ENCODE data around the gene MRC2.
"Not testable (repeated sequence)": the region's sequence is repeated elsewhere in the genome, so short reads cannot be mapped to it uniquely, and the experiment has no call there.

Gene MRC2

DNA sequence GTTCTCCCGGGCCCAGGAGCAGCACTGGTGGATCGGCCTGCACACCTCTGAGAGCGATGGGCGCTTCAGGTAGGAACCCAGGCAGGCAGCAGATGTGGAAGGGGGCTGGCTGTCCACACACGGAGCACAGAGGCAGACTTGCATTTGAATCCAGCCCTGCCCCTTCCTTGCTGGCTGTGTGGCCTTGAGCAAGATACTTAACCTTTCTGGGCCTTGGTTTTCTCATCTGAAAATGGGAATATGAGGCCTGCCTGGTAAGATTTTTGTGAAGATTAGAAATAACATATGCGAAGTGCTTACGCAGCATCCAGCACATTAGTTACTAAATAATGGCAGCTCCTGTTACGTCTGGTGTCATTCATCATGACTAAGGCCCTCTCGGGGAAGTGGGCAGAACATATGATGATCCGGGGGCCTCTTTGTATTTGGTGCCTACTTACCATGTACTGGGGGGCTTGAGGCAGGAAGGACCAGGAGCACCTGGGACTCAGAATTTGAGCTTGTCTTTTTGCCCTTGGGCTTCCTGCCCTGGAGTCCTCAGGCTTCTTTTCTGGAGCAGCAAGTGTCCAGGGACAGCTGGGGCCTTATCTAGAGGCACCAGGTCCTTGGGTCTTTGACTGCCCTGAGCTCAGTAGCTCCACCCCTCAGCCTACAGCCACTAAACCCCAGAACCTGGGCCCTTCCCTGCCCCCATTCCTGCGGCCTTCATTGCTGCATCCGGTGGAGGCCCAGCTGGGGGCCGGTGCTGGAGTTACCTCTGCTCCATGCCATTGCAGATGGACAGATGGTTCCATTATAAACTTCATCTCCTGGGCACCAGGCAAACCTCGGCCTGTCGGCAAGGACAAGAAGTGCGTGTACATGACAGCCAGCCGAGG is 53.8 kb downstream of the MRC2 start:
- no peak for DNase-seq

DNA sequence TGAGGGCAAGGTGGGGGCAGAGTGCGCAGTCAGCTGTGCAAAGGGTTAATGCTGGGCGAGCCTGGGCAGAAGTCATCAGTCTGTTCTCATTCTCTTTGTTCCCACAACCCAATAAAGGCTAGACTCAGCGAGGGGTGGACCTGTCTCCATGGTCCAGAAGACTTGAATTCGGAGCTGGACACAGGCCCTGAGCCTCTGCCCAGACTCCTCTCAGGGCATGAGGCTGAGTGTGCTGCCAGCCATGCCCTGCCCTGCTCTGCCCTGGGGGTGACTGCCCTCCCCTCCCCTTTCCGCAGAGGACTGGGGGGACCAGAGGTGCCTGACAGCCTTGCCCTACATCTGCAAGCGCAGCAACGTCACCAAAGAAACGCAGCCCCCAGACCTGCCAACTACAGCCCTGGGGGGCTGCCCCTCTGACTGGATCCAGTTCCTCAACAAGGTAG is 54.5 kb downstream of the MRC2 start:
- no peak for DNase-seq

DNA sequence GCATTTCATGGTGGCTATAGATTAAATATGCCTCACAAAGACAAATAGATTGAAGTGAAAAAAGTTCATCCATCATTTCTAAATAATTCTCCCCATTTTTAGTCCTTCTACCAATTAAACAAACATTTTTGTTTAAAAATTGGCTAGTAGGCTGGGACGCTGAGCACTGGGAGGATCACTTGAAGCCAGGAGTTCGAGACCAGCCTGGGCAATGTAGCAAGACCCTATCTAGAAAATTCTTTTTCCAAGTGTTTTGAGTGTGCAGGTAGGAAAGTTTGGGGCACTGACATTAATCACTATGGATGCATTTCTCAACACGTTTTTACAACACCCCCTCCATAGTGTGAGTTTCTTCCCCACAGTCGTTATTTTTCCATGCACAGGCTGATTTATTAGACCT is 56.7 kb downstream of the MRC2 start:
- DNase-seq = no peak

DNA sequence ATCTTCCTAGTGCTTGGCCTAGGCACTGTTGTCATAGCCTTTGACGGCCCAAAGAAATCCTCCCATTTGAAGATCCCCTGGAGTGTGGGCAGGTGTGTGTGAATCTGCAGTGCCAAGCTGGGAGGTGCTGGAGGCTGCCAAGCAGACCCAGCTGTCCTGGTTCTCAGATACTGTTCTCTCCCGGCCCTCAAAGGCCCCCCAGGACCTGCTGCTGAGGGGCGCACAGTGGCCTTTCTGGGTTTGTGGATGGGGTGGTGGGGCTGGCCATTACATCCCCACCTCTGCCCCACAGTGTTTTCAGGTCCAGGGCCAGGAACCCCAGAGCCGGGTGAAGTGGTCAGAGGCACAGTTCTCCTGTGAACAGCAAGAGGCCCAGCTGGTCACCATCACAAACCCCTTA is 60.5 kb downstream of the MRC2 start:
- no peak for DNase-seq

DNA sequence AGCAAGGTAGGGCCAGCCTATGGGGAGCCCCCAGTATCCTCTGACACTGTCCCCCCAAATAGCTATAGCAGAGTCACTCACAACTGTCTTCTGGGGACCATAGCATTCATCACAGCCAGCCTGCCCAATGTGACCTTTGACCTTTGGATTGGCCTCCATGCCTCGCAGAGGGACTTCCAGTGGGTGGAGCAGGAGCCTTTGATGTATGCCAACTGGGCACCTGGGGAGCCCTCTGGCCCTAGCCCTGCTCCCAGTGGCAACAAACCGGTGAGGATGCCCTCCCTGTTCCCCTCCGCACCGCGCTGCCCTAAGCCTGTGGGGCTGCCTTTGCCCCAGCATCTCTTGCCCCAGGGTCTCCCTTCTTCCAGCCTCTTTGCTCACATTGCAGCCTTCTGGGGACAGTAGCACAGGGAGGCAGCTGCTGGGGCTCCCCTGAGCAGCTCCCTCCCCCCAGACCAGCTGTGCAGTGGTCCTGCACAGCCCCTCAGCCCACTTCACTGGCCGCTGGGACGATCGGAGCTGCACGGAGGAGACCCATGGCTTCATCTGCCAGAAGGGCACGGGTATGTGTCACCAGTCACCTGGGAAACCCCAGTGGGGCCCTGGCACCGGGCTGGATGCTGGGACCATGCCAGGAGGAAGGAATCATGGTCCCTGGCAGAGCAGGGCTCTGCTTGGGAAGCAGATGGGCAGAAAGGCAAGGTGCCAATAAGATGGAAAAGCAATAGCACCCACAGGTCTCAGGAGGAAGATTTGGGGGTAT is 61.1 kb downstream of the MRC2 start:
- DNase-seq = no peak

DNA sequence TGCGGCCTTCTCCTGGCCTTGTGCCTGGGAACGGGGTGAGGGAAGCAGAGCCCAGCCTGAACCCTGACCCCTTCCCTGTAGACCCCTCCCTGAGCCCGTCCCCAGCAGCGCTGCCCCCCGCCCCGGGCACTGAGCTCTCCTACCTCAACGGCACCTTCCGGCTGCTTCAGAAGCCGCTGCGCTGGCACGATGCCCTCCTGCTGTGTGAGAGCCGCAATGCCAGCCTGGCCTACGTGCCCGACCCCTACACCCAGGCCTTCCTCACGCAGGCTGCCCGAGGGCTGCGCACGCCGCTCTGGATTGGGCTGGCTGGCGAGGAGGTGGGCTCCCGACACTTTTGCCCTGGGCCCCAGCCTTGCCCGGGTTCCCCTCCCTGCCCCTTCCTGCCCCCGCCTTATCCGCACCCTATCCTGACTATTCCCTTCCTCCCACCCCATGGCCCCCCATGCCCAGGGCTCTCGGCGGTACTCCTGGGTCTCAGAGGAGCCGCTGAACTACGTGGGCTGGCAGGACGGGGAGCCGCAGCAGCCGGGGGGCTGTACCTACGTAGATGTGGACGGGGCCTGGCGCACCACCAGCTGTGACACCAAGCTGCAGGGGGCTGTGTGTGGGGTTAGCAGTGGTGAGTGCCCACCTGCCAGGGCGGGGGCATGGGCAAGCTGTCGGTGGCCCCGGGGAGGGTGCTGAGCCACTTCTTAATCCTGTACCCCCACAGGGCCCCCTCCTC is 62.1 kb downstream of the MRC2 start:
- DNase-seq = no peak

DNA sequence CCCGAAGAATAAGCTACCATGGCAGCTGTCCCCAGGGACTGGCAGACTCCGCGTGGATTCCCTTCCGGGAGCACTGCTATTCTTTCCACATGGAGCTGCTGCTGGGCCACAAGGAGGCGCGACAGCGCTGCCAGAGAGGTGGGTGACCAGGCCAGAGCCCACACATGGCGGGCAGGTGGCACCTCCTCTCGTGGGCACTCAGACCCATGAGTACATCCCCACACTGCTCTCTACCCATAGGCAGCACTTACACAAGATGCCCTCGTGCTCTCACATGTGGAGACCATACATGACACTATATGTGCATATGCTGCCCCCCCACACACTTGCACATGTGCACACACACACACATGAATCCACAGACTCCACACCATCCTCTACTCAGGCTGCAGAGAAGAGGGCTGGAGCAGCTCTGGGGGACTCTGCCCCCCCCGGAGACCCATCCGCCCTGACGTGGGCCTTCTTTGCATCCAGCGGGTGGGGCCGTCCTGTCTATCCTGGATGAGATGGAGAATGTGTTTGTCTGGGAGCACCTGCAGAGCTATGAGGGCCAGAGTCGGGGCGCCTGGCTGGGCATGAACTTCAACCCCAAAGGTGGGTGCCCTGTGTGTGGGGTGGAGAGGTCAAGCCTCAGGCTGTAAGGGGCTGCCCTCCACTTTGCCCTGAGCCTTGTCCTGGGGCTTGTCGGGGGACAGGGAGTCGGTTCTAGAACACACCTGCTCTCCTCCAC is 62.9 kb downstream of the MRC2 start:
- DNase-seq = no peak

DNA sequence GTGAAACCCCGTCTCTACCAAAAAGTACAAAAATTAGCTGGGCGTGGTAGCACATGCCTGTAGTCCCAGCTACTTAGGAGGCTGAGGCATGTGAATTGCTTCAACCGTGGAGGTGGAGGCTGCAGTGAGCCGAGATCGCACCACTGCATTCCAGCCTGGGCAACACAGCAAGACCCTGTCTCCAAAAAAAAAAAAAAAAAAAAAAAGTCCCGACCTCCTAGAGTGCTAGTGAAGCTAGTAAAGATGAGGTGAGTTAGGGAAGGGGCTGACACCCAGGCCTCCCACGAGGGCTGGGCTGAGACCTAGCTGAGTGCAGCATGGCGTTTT is 64.1 kb downstream of the MRC2 start:
- not testable (repeated sequence) for DNase-seq

DNA sequence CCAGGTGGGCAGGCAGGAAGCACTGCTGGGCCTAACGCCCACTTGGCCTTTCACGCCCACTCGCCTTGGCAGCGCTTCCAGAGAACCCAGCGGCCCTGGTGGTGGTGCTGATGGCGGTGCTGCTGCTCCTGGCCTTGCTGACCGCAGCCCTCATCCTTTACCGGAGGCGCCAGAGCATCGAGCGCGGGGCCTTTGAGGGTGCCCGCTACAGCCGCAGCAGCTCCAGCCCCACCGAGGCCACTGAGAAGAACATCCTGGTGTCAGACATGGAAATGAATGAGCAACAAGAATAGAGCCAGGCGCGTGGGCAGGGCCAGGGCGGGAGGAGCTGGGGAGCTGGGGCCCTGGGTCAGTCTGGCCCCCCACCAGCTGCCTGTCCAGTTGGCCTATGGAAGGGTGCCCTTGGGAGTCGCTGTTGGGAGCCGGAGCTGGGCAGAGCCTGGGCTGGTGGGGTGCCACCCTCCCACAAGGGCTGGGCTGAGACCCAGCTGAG is 64.7 kb downstream of the MRC2 start:
- DNase-seq = no peak

DNA sequence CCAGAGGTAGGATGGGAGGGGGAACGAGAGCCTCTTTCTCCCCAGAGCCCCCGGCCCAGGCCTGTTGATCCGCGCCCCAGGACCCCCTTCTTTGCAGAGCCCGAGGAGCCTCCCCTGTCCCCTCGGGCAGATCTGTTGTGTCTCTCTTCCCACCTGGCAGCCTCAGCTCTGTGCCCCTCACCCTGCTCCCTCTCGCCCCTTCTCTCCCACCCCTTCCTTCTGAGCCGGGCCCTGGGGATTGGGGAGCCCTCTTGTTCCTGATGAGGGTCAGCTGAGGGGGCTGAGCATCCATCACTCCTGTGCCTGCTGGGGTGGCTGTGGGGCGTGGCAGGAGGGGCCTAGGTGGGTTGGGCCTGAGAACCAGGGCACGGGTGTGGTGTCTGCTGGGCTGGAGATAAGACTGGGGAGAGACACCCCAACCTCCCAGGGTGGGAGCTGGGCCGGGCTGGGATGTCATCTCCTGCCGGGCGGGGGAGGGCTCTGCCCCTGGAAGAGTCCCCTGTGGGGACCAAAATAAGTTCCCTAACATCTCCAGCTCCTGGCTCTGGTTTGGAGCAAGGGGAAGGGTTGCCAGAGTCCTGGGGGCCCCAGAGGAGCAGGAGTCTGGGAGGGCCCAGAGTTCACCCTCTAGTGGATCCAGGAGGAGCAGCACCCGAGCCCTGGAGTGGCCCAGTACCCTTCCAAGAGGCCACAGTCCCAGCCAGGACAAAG is 65.4 kb downstream of the MRC2 start:
- no peak for DNase-seq

DNA sequence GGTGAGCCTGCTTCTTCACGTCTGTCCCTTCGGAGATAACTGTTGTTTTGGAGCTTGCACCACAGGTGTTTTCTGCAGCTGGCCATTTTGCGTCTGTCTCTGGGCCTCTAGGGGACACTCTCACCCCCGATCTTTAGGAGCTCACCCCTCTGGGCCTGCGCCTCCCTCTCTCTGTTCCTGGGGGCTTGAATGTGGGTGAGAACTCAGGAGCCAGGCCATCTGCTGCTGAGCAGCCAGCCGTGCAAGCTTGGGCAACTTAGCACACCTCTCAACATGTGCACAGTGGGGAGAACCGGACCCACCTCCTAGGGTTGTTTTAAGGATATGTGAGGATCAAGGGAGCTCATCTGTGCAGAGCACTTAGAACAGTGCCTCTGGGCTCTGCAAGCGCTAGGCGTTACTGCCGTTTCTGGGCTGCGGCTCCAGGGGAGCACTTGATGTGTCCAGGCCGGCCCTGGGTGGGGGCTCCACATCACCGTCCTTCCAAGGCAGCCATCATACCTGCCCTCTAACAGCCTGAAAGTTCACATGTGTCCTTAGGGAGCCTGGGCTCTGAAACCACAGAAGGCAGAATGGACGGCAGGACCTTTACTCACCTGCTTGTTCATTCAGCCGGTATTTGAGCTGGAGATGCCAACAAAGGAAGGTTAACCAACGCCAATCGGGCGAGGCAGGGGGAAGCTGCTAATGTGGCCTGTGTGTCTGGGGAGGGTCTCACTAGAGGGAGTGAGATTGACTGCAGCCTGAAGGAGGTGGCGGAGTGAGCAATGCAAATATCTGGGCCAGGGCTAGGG is 66.3 kb downstream of the MRC2 start:
- DNase-seq = no peak

DNA sequence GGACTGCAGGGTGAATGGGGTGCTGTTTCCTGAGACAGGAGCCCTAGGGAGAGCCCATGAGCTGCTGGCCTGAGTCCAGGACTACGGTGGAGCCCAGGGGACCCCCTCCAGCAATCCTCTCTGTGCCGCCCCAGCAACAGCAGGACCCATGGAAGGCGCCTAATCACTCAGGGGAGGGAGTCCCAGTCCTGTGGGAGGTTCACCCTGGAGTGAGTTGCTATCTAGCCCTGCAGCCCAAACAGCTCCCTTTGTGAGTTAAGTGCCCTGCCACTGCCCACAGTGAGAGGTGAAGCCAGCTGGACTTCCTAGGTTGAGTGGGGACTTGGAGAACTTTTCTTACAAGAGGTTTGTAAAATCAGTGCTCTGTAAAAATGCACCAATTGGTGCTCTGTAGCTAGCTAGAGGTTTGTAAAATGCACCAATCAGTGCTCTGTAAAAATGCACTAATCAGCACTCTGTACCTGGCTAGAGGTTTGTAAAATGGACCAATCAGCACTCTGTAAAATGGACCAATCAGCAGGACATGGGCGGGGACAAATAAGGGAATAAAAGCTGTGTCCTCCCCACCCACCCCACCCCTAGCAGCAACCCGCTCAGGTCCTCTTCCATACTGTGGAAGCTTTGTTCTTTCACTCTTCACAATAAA is 67.7 kb downstream of the MRC2 start:
- DNase-seq = not testable (repeated sequence)

DNA sequence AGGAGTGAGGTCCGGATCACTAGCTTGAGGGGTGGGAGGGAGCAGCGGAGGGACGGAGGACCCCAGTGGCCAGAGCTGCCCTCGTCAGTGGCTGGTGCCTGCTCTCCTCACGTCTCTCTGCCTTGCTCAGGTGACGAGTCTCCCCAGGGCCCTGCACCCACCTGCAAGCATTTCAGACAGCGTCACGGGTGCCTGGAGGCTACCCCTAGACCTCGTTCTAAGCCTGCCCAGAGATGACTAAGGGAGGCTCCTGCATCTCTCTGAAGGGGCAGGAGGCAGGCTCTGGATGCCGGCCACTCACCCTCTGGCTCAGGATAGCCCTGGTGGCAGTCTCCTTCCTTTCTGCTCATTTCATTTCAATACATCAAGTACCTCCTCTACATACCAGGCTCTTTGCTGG is 68.8 kb downstream of the MRC2 start:
- no peak for DNase-seq

DNA sequence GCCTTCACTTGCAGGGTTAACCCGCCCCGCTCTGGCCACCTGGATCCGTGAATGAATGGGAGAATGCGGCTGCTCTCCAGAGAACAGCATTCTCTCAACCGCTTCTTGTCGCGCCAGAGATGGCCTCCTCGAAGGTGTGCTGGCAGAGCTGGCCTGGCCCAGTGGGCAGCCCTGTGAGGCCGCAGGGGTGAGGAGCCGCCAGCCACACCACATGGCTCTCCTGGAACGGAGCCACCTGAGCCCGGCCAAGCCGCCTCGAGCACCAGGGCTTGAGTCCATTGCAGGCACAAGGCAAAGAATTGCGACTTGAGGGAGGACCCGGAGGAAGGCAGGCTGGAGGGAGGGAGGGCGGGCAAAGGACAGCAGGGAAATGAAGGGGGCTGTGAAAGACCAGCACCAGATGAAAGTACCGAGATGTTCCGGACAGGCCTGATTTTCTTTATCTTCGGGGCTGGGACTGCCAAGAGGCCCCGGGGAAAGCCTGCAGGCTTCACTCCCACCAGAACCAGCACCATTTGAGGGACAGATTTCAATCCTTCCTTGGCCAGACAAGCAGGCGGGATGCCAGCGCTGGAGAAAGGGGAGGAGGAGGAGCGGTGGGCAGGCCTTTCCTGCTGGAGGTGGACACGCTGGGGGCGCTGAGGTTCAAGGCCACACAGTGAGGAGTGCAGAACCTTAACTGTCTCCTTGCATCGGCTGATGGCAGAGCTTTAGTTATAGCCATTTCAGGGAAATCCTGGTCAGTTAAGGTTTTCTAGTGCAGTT is 69.4 kb downstream of the MRC2 start:
- DNase-seq = no peak

DNA sequence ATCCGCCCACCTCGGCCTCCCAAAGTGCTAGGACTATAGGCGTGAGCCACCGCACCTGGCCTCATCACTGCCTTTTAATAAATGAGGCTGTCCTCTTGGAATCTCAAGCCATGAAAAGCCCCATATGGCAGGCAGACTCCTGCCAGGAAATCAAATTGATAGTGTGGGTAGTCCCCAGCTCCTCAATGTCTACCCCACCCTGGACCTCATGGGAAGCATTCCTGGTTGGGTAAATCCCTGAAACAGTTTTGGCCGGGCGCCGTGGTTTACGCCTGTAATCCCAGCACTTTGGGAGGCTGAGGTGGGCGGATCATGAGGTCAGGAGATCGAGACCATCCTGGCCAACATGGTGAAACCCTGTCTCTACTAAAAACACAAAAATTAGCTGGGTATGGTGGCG is 71.0 kb downstream of the MRC2 start:
- not testable (repeated sequence) for DNase-seq

DNA sequence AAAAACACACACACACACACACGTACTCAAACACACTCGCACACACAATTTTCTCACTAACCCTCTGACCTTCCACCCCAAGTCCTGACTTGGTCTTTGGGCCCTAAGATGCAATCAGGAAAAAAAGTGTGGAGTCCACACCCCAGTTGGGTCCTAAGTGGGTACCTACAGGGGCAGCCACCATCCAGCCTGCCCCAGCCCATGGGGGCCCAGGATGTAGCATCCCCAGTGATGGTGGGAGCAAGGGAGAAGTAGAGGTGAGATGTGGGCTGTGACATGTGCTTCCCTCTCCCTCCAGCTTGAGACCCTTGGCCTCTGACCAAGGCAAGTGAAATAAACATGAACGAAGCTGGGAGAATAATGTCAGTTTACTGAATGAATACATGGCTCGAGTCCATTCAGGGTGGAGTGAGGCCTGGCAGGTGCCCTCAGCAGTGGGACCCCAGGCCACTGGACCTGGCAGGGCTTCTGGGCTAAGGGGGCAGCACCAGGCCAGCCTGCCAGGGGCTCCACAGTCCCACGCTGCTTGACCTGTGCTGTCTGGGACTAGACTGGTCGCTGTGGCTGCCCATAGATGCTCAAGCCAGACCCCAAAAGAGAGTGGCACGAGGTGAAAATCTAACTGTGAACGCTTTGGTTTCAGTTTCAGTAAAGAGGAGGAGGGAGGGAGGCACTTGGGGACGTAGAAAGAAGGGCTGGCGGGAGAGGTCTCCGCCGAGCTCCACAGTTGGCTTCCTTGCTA is 73.7 kb downstream of the MRC2 start:
- no peak for DNase-seq

DNA sequence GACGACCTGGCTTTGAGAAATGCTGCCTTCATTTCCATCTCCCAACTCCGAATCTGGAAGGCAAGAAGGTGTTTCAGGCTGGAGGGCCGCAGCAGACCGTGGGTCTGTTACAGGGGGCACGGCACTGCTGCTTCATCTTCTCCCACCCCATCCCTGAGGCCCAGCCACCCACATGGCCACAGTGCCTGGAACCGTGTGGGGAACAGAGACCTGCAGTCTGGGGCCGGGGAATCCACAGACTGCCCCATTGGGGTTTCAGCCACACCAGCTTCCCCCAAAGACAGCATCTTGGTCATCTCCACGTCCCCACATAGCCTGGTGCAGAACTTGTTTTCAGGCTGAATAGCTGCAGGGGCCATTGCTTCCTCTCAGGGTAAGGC is 74.2 kb downstream of the MRC2 start:
- DNase-seq = no peak

DNA sequence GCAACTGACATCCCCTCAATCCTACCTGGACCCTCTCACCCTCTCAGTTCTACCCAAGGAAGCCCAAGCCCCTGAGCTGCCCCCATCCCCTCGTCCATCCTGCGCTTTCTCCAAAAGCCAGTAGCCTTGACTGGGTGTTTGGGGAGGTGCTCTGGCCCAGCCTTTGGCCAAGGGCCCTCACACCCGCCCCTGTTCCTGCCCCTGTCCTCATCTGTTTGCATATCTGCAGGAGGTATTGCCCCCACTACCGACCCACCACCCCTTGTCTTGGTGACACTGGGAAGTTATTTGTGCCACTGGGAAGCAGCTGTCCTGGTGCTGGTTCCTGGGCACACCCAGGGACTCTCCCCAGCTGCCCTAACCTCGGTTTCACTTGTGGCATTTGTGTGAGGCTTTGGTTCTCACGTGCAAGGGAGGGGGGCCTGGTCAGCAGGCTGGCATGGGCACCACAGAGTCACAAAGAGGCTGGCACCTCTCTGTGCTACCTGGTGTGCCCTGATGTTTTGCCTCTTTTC is 75.3 kb downstream of the MRC2 start:
- no peak for DNase-seq

DNA sequence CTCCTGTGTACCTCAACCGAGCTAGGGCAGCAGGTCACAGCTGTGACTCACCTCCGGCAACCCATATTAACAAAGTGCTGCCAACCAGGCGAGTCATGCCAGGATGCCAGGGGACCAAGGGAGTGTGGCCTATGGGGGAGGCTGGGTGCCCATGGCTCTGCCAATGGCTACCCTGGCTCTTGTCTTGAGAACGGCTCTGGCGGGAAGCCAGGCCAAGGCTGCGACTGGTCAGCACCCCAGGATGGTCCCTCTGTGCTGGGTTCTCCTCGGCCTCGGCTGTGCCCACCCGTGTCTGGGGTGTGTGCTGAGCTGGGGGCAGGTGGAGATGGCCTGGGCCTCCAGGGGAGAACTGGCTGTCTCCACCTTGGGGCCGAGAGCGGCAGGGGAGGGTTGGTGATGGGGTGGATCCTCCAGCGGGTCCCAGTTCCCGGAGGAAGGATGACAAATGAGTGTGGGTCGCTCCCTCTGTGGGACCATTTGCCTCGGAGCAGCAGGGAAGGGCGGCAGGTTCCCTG is 75.8 kb downstream of the MRC2 start:
- DNase-seq = no peak
